ENCODE data around the gene SLC6A6. TPM values are rescaled to one million over a fixed set of nuclear protein-coding genes. Genes with fewer than 3 reads are reported as not detected.

The SLC6A6 gene
- total RNA-seq, 1 donor from 2014 or later, result 19.4 TPM

DNA sequence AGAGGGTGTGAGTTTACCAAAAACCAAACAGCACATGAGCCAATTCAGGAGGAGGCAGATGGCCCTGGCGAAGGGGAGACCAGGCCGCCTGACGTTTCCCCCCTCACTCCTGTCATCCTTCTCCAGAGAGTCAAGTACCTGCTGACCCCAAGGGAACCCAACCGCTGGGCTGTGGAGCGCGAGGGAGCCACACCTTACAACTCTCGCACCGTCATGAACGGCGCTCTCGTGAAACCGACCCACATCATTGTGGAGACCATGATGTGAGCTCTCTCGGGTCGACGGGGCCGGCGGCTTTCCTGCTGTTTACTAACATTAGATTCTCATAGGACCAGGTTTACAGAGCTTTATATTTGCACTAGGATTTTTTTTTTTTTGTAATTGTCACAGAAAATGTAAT lies 82.3 kb downstream of the SLC6A6 start:
- no peak for DNase-seq (ENCODE audit: low spot score)

DNA sequence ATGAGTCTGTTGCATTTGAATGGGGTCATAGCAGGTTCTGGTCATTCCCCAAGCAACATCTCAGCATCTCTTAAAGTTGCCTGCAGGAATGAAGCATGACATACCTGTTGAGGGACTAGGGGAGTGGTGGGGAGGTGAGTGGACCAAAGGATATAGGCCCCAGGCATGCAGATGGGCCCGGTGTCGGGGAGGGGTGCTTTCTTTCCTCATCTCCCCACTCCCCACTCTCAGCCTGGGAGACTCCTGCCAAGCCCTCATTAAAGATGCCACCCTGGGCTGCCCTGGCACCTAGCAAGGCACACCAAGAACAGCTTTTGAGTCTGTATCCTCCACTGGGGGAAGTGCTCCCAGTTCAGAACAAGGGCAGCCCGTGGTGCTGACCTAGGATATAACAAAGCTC lies 83.6 kb downstream of the SLC6A6 start:
- no peak for DNase-seq (ENCODE audit: low spot score)

DNA sequence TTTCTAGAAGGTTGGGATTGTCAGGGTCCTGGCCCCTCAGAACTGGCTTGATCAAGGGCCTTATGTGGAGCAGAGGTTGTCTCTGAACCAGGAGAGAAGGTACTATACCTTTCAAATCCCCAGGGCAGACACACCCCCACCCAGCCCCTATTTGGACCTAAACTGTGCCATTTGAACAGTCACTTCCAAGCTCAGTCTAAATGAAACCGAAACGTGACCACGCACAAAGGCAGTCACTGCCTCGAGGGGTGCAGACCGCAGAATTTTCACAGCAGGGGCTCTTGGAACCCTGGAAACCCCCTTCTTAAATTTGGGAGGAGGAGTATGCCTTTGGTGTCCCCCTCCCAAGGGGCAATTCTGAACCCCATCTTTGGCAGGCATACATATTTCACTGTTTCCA lies 84.1 kb downstream of the SLC6A6 start:
- no peak for DNase-seq (ENCODE audit: low spot score)

DNA sequence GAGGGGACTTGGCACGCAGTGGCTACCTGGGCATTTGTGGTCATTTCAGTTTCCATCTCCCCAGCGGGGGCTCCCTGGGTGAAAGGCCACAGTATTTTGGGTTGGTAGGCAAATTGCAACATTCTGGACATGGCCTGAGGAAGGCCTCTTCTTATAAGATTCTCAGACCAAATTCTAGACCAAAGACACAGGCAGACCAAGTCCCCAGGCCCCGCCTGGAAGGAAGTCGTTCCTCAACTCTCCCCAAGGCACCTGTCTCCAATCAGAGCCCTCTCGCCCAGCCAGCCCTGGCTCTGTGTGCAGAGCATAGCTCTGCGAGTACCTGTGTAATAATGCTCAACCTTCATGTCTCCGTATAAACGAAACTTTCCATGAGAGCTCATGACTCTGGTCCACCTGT lies 84.7 kb downstream of the SLC6A6 start:
- no peak for DNase-seq (ENCODE audit: low spot score)

DNA sequence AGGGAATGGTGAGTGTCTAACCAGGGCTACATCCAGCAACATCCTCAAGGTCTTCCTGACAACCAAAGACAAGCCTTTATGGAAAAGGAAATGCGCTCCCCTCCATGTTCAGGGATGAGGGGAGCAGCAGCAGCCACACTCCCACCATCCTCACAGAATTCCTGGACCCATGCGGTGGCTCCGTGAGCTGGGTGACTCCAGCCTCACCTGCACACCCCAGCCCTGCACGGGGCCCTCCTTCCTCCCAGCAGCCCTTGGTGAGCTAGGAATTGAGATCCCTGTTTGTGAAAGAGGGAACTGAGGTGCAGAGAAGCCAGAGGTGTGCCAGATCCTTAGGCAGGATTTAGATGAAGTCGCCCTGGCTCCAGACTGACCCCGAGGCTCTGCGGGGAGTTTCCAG lies 85.4 kb downstream of the SLC6A6 start:
- DNase-seq (ENCODE audit: low spot score), result no peak

DNA sequence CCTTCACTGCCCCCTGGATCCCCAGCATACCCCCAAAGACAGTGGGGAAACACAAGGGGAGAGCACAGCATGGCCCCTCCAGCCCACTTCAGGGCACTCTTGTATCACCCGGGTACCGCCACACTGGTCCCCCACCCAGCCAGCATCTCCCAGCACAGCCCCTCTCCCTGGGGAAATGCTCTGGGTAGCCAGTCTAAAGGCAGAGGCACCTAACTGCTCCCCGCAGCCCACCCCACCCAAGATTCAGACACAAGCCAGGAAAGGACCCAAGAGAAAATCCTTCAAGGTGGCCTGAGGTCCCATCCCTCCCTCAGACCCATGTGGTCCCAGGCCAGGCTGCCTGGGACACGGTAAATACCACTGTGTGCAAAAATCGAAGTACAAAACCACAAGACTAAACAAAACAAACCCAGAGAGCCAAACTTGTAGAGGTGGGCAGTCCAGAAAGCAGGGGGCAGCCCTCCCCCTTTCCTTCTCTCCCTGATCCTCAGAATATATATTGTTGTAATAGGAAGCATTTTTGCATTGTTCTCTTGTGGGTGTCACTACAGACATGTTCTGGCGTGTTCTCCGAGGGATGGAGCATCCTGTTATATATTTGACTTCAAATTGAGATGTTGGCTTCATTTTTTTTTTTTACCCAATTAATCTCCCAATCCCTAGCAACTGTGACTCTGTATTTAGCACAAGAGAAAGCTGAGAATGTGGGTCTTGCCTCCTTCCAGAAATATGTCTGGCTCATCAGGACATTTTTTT lies 86.1 kb downstream of the SLC6A6 start:
- DNase-seq (ENCODE audit: low spot score), result no peak

DNA sequence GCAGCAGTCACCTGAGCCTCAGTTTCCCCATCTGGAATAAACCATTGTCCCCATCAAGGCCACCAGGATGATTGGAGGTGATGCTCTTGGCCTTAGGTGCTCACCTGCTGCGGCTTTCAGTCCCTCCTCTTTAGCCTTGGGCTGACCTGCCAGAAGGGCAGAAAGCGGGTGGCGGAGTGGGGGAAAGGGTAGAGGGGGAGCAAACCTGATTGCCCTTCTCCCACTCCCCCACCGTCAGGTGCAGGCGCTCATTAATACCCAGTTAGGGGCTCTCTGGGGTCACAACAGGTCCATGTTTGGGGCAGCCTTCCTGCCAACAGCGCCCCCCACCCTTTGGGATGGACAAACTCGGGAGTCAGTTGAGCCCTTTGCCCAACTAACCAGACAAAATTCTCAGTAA lies 87.2 kb downstream of the SLC6A6 start:
- no peak for DNase-seq (ENCODE audit: low spot score)

DNA sequence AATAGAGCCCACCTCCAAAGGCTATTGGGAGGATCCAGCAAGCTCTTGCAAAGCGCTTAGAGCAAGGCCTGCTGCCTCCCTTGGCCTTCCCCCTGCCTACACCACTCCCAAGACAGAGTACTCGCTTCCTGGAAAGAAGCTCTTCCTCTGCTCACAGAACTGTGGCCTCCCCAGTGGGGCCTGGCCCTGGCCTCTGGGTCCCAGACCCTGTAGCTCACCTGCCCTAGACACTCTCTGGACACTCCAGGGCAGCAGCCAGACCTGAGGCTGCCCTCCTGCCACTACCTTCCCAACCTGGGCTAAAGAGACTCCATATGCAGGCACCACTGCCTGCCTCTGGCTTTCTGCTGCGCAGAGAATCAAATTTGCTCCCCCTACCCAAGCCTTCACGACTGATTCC lies 87.8 kb downstream of the SLC6A6 start:
- DNase-seq (ENCODE audit: low spot score), result no peak

DNA sequence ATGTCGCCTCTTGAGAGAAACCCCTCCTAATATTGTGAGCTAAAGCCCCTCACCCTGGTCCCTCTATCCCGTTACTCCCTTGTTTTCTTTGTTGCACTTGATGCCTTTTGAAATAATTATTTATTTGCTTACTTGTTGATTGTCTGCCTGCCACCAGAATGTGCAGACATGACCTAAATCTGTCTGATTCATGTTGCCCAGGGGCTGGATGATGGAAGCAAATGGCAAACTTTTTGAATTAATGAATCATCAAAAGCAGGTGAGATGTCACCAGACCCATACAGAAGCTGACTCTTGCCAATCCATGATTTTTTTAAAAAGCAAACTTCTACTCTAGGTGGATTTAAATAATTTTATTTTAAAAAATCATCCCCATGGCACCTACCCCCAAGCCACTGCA lies 88.4 kb downstream of the SLC6A6 start:
- DNase-seq (ENCODE audit: low spot score), result no peak

DNA sequence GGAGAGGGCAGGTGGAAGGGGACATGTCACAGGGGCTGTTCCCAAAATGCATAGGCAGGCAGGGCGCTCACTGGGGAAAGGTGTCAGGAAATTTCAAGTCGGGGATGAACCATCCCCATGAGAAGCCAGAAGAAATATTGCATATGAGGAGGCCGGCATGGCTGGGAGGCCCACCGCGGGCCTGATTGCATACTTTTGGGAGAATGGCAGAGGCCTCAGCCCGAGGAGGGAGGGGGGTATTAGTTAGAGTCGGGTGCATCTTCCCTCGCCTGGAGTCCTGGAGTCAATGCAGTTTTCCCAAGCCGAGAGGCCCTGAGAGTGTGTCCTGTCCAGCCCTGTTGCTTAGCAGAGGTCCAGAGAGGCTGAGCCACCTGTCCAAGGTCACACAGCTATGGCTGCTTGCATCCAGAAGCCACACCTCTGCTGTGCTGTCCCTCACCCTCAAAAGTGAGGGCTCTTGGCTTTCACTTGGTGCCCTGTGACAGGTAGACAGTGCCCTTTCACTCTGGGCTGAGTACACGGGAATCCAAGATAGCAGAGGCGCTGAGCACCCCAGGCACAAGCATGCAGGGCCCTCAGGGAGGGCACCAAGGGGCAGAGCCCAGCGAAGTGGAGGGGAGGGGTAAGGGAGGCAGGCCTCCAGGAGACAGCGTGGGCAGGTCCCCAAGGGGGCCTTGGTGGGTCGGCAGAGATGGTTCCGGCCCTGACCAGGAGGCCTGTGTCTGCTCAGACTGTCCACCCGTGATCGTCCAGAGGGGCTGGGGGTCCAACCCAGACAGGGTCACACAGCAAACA lies 89.2 kb downstream of the SLC6A6 start:
- no peak for DNase-seq (ENCODE audit: low spot score)

DNA sequence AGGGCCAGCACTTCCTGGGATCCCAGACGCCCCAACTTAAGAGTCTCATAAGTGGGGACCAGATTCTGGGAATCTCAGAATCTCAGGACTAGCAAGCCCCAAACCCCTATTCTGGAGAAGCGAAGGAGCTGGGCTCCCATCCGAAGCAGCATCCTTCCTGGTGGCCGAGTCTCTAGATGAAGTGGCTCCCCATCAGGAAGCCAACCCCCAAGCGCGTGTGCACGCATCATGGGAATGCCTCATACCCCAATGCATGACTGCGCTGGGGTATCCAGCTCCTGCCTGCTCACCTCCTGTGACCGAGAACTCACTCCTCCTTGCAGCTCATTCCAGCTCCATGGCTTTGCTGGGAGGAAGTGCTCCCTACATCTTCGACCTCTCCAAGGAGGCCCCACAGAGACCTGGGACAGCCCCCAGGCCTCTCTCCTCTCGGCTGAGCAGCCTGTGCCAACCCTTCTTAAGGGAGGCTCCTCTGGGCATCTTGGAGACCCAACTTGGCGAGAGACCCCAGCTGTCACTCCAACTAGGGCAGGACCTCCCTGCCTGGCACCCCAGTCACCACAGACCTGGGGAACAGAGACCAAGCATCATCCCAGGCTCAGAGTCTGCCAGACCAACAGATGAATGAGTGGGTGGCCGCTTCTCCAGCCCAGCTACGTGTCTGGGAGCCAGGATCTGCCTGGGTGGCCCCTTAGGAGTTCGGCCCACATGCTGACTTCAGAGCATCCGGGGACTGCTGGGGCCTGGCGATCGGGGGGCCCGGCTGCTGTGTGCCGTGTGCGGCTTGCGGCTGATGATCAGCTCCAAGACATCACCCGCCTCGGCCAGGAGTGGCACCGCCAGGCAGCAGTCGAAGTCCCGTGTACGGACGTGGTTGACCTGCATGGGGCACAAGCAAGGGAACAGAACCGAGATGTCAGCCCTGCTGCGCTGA lies 90.8 kb downstream of the SLC6A6 start:
- no peak for DNase-seq (ENCODE audit: low spot score)

DNA sequence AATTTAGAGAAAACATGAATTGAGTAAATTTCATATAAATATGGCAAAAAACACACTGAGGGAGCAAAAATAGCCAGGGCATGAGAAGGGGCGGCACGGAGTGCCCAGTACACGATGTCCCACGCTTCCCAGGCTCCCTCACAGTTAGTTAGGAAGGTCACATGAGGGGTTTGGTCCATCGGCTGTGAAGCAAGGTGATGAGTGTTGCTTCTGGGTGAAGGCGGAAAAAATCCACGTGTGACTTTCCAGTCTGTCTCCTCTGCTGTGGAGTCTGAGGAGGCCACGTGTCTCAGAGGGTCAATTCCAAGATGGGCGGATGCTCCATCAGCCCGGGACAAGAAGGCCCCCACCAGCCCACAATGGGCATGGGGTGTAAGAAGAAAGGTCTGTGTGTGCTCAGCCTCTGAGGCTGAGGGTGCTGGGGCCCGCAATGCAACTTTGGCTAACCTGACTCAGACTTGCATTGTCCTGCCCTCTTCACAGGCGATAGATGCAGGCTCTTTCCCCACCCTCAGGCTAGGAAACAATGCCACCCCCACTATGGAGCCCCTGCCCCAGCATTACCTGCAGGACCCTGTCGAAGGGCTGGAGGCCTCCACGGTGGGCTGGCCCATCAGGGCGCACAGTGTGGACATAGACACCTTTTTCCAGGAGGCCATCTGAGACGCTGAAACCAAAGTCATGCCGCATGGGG lies 92.0 kb downstream of the SLC6A6 start:
- no peak for DNase-seq (ENCODE audit: low spot score)

DNA sequence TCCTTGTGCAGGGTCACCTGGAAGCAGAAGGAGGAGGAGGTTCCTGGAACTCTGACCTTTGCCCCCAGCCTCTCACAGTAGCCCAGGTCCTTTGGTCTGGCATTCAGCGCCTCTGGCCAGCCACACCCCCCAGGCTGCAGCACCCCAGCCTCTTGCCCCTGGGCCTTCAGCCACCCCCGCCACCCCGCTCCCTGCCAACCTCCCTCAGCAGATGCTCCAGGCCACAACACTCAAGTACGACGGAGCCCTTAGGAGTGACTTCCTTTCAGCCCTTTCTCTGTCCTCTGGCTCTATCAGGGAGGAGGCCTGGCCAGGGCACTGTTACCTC lies 92.5 kb downstream of the SLC6A6 start:
- DNase-seq (ENCODE audit: low spot score), result no peak

DNA sequence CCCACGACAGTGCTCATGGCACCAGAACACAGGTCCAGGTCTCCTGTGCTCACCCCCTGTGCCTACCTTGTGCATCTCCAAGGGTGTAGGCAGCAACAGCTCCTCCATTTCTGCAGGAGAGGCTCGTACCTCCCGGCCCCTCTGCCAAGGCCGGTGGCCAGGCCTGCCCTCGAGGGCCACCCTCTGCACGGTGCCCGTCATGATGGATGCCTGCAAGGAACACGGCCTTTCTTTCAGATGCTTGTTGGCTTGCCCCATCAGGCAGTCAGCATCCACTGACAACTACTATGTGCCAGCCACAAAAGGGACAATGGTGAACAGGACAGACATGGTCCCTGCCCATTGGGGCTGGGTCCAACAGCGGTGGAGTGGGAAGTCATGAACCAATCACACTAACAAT lies 93.9 kb downstream of the SLC6A6 start:
- no peak for DNase-seq (ENCODE audit: low spot score)

DNA sequence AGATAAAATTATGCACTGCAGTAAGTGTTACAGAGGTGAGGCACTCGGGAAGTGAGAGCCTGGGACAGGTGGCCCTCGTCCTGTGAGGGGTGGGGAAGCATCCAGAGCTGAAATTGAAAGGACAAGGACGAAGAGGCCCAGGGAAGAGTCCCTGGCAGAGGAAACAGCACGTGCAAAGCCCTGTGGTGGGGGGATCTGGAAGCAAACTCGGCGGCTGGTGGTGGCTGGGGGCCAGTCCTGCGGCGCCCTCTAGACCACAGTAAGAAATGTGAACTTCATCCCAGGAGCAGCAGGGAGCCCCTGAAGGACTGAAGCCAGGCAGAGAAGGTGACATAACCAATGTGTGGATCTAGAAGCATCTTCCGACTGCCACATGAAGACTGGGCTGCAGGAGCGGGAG lies 94.9 kb downstream of the SLC6A6 start:
- DNase-seq (ENCODE audit: low spot score), result no peak

DNA sequence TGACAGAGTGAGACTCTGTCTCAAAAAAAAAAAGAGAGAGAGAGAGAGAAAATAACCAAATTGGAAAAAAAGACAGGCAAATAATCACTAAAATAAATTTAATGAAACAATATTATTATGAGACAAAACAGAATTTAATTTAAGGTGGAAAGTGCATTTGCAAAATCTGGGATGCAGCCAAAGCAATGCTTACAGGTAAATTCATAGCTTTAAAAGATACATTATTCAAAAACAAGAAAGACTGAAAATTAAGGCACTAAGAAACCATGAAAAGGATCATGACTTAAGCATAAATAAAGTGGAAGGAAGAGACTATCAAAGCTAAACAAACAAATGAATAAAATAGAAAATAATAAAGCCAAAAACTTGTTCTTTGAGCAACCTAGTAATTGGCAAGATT lies 100.1 kb downstream of the SLC6A6 start:
- no peak for DNase-seq (ENCODE audit: low spot score)

DNA sequence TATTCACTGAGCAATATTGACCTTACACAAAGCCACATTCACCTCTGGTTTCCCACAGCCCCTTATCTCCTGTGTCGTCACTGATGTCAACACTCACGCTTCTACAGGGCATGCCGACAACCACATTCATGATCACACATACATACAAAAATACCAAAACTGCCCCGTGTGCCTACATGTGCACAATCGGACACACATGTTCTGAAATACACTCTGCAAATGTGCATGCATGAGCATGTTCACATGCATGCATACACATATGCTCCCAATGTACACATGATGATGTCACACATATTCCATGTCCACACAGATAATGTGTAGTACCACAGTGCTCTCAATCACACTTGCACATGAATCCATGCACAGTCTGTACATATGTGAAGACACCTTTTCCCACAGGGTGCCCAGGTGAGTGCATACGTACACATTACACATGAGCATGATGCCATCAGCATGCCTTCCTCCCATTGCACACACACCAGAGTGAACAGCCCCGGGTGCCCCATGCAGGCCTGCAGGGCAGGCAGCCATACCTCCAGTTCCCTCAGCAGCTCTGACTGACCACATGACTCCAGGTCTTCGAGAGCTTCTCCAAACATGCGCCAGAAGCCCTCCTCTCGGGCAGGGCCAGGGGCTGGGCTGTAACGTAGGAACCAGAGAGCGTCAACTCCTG lies 100.8 kb downstream of the SLC6A6 start:
- DNase-seq (ENCODE audit: low spot score), result no peak

DNA sequence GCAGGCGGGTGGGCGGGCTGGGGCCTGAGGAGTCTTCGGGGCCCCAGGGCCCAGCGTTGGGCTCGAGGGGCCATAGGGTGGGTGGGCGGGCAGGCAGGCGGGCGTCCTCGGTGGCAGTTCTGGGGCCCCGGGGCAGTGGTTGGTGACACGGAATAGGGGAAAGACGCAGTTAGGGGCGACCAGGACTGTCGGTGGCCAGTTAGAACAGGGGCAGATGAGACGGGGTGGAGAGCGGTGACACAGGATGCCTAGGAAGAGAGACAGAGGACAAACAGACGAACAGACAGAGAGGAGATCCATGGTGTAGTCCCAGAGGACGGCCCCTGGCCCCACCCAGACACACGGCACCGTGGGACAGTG lies 101.3 kb downstream of the SLC6A6 start:
- DNase-seq (ENCODE audit: low spot score), result no peak

DNA sequence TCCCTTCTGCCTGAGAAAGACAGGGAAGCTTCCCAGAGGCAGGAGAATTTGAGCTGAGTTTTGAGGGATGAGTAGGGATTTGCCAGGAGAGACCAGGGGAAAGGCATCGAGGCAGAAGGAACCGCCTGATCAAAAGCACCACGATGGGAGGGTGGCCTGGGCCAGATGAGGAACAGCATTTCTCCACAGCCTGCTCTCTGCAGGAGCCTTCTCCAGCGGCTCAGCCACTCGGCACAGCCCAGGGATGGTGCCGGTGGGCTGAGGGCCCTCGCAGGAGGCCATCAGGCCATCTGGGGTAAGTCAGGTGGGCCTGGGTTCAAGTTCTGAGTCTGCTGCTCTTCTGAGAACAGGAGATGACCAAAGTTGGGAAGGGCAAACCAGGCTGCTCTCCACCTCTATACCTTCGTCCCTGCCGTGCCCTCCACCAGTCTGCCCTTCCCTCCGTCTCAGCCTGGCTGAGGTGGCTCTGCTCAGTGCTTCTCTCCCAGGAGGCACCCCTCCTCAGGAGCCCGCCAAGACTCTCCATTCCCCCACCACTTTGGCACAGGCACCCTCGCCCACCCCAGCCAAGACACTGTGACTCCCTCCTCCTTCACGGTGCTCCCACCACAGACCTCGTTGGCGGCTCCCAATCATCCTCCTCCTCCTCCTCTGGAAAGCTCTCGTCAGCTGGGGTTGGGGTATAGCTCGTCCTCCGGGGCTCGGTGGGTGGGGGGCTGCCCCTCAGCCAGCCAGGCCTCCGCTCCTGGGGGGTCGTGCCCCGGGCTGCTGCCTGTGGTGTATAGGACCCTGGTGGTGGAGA lies 102.8 kb downstream of the SLC6A6 start:
- no peak for DNase-seq (ENCODE audit: low spot score)

DNA sequence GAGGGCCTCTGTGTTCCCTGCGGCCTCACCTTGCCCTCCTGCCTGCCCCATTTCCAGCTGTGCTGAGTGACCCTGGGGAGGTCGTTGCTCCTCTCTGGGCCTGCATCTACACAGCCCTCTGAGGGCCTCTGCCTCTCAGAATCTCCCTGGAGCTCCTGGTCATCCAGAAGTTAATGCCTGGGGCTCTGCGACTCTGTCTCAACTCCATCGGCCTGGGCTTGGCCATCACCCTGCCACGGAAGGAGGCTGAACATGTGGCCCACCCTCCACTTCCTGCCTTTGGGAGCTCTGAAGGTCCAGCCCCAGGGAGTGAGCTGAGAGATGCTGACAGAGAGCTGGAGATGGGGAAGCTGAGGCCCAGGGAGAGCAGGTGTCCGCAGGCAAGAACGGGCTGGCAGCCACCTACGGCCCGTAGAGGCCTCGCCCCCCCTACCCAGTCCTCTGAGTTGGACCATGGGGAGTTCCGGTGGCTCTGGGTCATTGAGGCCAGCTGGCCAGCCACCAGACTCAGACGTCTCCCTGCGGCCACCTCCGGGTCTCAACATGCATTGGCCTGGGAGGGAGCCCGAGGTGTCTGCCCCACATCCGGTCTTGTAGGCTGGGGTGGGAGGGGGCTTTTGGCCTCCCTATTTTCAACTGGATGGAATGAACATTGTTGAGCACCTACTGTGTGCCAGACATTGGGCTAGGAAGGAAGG lies 103.5 kb downstream of the SLC6A6 start:
- DNase-seq (ENCODE audit: low spot score), result no peak

Measured in ureter (tissue), 1 donor.